HG03558 (cell line): ENCODE measurements around the gene TBC1D13.
"Not testable (repeated sequence)": the region's sequence is repeated elsewhere in the genome, so short reads cannot be mapped to it uniquely, and the experiment has no call there.

Experiments used
- ATAC-seq: cut with Tn5 transposase; IDR thresholded peaks from one replicate; pipeline ENCODE4 v1.9.1; 2021; ENCODE audit warnings: moderate number of reproducible peaks; ENCODE audit not compliant: unreplicated experiment; ENCODE audit errors: extremely low read depth

TBC1D13 gene

GRCh38 chr9:128786681-128787601 lies at the start of gene TBC1D13:
TSS of gene TBC1D13 (plus strand) at chr9:128787253. CDS start at chr9:128787354, 101 bp downstream.
- no peak for ATAC-seq

GRCh38 chr9:128742401-128742800 lies 44.7 kb upstream of the TBC1D13 start:
- ATAC-seq, result no peak

GRCh38 chr9:128743421-128743820 lies 43.6 kb upstream of the TBC1D13 start:
- ATAC-seq, result no peak

- no peak for ATAC-seq
These were observed 39.8 kb upstream of the TBC1D13 start for GRCh38 chr9:128747241-128747640.

- no peak for ATAC-seq
These were observed 36.0 kb upstream of the TBC1D13 start for GRCh38 chr9:128750926-128751595.

GRCh38 chr9:128753627-128754026 lies 33.4 kb upstream of the TBC1D13 start:
- ATAC-seq, result no peak

- no peak for ATAC-seq
These were observed 29.5 kb upstream of the TBC1D13 start for GRCh38 chr9:128757602-128758001.

GRCh38 chr9:128762671-128763449 lies 24.2 kb upstream of the TBC1D13 start:
- no peak for ATAC-seq

GRCh38 chr9:128764361-128764760 lies 22.7 kb upstream of the TBC1D13 start:
- ATAC-seq, result no peak

- ATAC-seq, result no peak
These were observed 21.6 kb upstream of the TBC1D13 start for GRCh38 chr9:128765499-128765898.

- no peak for ATAC-seq
These were observed 18.4 kb upstream of the TBC1D13 start for GRCh38 chr9:128768606-128769005.

GRCh38 chr9:128770286-128771030 lies 16.6 kb upstream of the TBC1D13 start:
- no peak for ATAC-seq

- ATAC-seq, result no peak
These were observed 15.8 kb upstream of the TBC1D13 start for GRCh38 chr9:128771094-128771721.

GRCh38 chr9:128771745-128772519 lies 15.1 kb upstream of the TBC1D13 start, which contains the start of gene ZER1:
TSS of gene ZER1 (minus strand) at chr9:128771927. CDS start at chr9:128755565, 16,362 bp downstream.
- peak; percentile 59 for ATAC-seq

- ATAC-seq, result no peak
These were observed 14.0 kb upstream of the TBC1D13 start for GRCh38 chr9:128773049-128773448.

GRCh38 chr9:128774804-128775203 lies 12.2 kb upstream of the TBC1D13 start:
- no peak for ATAC-seq

GRCh38 chr9:128780093-128780492 lies 7.0 kb upstream of the TBC1D13 start:
- not testable (repeated sequence) for ATAC-seq

GRCh38 chr9:128781187-128782070 lies 5.6 kb upstream of the TBC1D13 start:
- ATAC-seq, result no peak
